AG09319 (cell line): Measurements from ENCODE around the gene CASP8.
A peak's percentile ranks its signal among the peaks of the same experiment; 100 is the strongest.

Experiments
- DNase-seq: peaks from one replicate; pipeline ENCODE4 v3.0.0-alpha.2; 2010; ENCODE audit warnings: low read depth; ENCODE audit errors: extremely low read depth
- TF ChIP-seq, protein P1 (sequence below): IDR thresholded peaks from 2 replicates; pipeline ENCODE4 v1.5.1; 2011; ENCODE audit warnings: low read depth, mild to moderate bottlenecking, inconsistent platforms, low read length, moderate library complexity

The CASP8 gene

GRCh38 chr2:201244829-201245228 is 15.5 kb upstream of the CASP8 start:
- DNase-seq = no peak
- TF ChIP-seq, protein P1, sequence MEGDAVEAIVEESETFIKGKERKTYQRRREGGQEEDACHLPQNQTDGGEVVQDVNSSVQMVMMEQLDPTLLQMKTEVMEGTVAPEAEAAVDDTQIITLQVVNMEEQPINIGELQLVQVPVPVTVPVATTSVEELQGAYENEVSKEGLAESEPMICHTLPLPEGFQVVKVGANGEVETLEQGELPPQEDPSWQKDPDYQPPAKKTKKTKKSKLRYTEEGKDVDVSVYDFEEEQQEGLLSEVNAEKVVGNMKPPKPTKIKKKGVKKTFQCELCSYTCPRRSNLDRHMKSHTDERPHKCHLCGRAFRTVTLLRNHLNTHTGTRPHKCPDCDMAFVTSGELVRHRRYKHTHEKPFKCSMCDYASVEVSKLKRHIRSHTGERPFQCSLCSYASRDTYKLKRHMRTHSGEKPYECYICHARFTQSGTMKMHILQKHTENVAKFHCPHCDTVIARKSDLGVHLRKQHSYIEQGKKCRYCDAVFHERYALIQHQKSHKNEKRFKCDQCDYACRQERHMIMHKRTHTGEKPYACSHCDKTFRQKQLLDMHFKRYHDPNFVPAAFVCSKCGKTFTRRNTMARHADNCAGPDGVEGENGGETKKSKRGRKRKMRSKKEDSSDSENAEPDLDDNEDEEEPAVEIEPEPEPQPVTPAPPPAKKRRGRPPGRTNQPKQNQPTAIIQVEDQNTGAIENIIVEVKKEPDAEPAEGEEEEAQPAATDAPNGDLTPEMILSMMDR = no peak

GRCh38 chr2:201246280-201246679 is 14.1 kb upstream of the CASP8 start:
- DNase-seq = no peak
- TF ChIP-seq, protein P1 = no peak

DNA sequence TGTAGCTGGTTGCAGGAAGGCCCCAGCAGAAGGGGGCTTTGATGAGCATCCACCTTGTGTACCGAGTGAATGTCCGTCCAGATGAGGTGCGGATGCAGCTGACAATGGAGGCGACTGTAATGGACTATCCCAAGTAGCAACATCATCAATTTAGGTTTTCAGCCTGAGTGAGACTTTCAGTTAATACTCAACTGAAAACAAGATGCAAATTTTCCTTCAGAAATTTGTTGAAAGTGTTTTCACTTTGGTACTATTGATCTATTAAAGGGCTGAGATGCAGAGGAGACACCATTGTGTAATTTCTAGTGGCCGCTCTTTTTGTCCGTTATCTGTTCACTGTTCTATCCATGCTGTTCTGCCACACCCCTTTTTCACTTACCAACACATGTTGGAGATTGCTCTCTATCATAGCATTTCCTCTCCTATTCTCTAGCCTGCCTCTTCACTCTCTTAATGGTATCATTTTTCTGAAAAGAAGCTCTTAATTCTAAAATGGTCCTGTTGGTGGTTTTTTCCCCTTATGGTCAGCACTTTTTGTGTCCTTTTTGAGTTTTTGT is 12.0 kb upstream of the CASP8 start:
- TF ChIP-seq, protein P1 = no peak
- DNase-seq = no peak

- DNase-seq = no peak
These were observed 10.4 kb upstream of the CASP8 start for GRCh38 chr2:201249889-201250288.

DNA sequence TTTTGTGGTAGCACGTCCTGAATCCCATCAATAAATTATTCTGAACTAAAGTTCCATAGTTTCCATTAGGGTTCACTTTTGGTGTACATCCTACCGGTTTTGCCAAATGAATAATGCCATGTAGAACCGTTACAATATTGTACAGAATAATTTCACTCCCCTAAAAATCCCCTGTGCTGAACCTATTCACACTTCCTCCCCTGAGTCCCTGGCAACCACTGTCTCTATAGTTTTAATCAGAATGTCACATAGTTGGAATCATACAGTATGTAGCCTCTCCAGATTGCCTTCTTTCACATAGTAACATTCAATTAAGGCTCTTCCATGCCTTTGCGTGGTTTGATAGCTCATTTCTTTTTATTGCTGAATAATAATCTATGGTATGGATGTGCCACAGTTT is 9.6 kb upstream of the CASP8 start:
- TF ChIP-seq, protein P1 = no peak
- DNase-seq = no peak

More at GRCh38 chr2:201249889-201250288, 10.4 kb upstream of the CASP8 start:
- TF ChIP-seq, protein P1 = no peak

DNA sequence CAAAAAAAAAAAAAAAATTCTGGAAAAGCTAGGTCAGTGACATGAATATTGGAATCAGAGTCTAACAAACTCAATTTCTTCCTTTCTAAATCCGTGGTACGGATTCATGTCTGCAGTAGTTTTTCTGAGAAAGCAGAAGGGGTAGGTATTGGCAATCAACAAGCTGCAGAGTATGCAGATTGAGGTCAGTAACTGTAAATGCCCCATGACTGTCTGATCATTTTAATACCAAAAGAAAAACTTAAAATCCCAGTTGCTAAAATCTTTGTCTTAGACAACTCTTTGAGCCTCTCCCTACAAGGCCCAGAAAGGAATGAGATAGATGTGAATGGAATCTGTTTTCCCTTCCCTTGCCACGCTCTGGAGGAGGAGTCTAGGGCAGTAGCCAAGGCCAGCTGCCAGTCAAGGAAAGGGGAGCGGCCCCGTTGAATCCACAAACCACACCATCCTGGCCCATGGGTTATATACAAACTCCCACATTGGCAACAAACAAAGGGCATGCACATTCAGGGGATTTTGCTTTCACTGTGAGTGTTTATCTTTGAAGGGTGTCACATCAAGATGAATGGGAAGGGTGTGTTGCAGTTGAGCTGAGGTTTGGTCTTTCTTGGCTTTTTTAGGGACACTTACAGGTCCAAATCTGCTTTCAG is 6.1 kb upstream of the CASP8 start:
- peak; percentile 62 for DNase-seq
- TF ChIP-seq, protein P1 = no peak

- no peak for DNase-seq
- TF ChIP-seq, protein P1 = no peak
These were observed 4.8 kb upstream of the CASP8 start for GRCh38 chr2:201255408-201256033.
